Thyroid gland (tissue), 4 donors: ENCODE measurements around the gene NDUFC1. TPM values are rescaled to one million over a fixed set of nuclear protein-coding genes. Genes with fewer than 3 reads are reported as not detected.
"Not testable (repeated sequence)": the region's sequence is repeated elsewhere in the genome, so short reads cannot be mapped to it uniquely, and the experiment has no call there.

ENCODE experiments used
- DNase-seq, 2 donors: peaks; one replicate each; pipeline ENCODE4 v3.0.0-alpha.2; 2019
- H3K27ac ChIP-seq, 3 donors: fragments of 200-600 bp; sonication (generic); 1 replicate in 2 of 3; 2 replicates in 1 of 3; pipeline ENCODE4 v1.5.1; 2016 to 2019; ENCODE audit warnings: mild to moderate bottlenecking in 1 of 3, moderate library complexity in 1 of 3
- H3K27me3 ChIP-seq: fragments of 200-600 bp; sonication (generic); one replicate; pipeline ENCODE4 v1.5.1; 2019
- H3K36me3 ChIP-seq, 2 donors: fragments of 200-600 bp; sonication (generic); one replicate each; pipeline ENCODE4 v1.5.1; 2016 to 2019
- H3K4me1 ChIP-seq, 2 donors: fragments of 200-600 bp; sonication (generic); one replicate each; pipeline ENCODE4 v1.5.1; 2017 to 2019
- H3K4me3 ChIP-seq, 3 donors: fragments of 200-600 bp; sonication (generic); replicated peaks in 1 of 3; 1 replicate in 2 of 3; 2 replicates in 1 of 3; pipeline ENCODE4 v1.5.1; 2016; ENCODE audit warnings: mild to moderate bottlenecking in 1 of 3
- H3K9me3 ChIP-seq: fragments of 200-600 bp; sonication (generic); one replicate; pipeline ENCODE4 v1.5.1; 2017
- CTCF ChIP-seq, 6 experiments: fragments of 200-600 bp in 3 of 6; fragments of 450-650 bp in 3 of 6; sonication (generic) in 3 of 6; IDR thresholded peaks; one replicate each; pipeline ENCODE4 v1.5.1; 2016 to 2019; ENCODE audit warnings: antibody characterized with exemption in 6 of 6, mild to moderate bottlenecking in 2 of 6, inconsistent platforms in 1 of 6, moderate library complexity in 1 of 6
- POLR2A ChIP-seq, 2 donors: fragments of 450-650 bp; IDR thresholded peaks; one replicate each; pipeline ENCODE4 v1.6.1; 2017; ENCODE audit warnings: antibody characterized with exemption in 2 of 2, mild to moderate bottlenecking in 2 of 2, moderate library complexity in 1 of 2
- WGBS, 2 donors: methylation state at CpG; one replicate each; pipeline ENCODE4 v1.1.5; 2017; 5-methylcytosine and 5-hydroxymethylcytosine counted together
- intact Hi-C: fragments of 100-400 bp; cut with DNase I; formaldehyde crosslinking; loops from one replicate; pipeline ENCODE4 v1.15.1; 2023
- total RNA-seq, 4 donors: library from RNA; depleted of rRNA; stranded (reverse); fragments of >200 nt; gene quantifications; one replicate each; pipeline ENCODE4 v1.2.3, GENCODE V29; 2016

NDUFC1 gene
- total RNA-seq, 4 donors from 2014 or later = 27.9 to 92.4 (median 53.2) TPM

- Histone ChIP-seq H3K27me3 (no peaks in the 10 kb centered on the region), H3K9me3 (no peaks in the 10 kb centered on the region), H3K4me3 (no peak overlapping the region), H3K27ac (no peak overlapping the region), H3K4me1 (peaks cover 3 to 7% of the 10 kb centered on the region in 2 donors), H3K36me3 (no peaks in the 10 kb centered on the region)
- peak; percentile 49 to 50 for DNase-seq
- TF ChIP-seq POLR2A (IDR thresholded peaks at IDR 0.05) (no peak), CTCF (IDR thresholded peaks at IDR 0.05) (no peak)
- WGBS, 2 donors = 24 to 28% methylated on average over 14 of the region's 14 CpGs
- intact Hi-C loops = no loop called here
Measured at GRCh38 chr4:139266583-139267257, 35.6 kb downstream of the NDUFC1 start.

DNA sequence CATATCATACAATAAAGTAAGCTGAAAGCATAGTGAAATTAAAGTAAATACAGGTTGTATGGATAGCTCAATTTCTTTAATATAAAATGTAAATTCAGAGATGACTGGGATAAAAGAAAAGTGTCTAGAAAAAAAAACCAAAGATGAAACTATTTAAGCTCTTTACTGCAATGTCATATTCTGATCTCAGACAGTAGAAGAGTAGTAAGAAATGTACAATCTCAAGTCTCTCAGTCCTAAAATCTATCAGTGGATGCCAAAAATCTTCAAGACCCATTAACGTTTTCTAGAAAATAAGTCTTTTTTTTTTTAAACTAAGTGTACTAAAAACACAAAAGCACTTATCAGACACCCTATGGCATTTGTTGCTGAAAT, 36.1 kb downstream of the NDUFC1 start:
- no peaks in the 10 kb centered on the region for H3K27me3 ChIP-seq
- TF ChIP-seq POLR2A (IDR thresholded peaks at IDR 0.05) (no peak), CTCF (IDR thresholded peaks at IDR 0.05) (no peak)
- WGBS, 2 donors = 19 to 26% methylated on average over 1 of the region's 1 CpG

DNA sequence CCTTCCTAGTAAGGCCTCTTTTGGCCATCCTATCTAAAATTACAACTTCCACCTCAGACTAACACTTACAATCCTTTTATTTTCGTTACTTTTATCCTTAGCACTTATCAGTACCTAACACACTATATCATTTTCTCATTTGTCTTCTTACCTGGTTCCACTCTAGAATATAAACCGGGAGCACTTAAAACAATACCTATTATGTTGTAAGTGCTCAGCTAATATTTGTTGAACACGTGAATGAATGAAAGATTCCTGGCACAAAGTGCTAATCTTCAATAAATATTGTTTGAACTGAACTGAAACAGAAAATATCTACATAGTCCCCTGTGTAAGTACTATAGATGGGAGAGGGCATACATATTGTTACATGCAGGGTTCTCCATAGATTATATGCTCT, 36.6 kb downstream of the NDUFC1 start:
- no peak overlapping the region for H3K27ac ChIP-seq
- no peak overlapping the region for H3K4me3 ChIP-seq
- H3K4me1 ChIP-seq = peaks cover 3 to 7% of the 10 kb centered on the region in 2 donors
- DNase-seq = no peak
- no peak for TF ChIP-seq CTCF (IDR thresholded peaks at IDR 0.05)
- no peak for TF ChIP-seq POLR2A (IDR thresholded peaks at IDR 0.05)
- H3K27me3 ChIP-seq = no peaks in the 10 kb centered on the region
- no peaks in the 10 kb centered on the region for H3K36me3 ChIP-seq
- 57 to 58% methylated on average over 3 of the region's 3 CpGs for WGBS, 2 donors
- intact Hi-C loops = no loop called here
- H3K9me3 ChIP-seq = no peaks in the 10 kb centered on the region

More for the DNA sequence above, 36.1 kb downstream of the NDUFC1 start:
- Histone ChIP-seq H3K27ac (no peak overlapping the region), H3K4me3 (no peak overlapping the region), H3K36me3 (no peaks in the 10 kb centered on the region), H3K4me1 (peaks cover 3 to 7% of the 10 kb centered on the region in 2 donors), H3K9me3 (no peaks in the 10 kb centered on the region)
- no peak for DNase-seq
- intact Hi-C loops = no loop called here

DNA sequence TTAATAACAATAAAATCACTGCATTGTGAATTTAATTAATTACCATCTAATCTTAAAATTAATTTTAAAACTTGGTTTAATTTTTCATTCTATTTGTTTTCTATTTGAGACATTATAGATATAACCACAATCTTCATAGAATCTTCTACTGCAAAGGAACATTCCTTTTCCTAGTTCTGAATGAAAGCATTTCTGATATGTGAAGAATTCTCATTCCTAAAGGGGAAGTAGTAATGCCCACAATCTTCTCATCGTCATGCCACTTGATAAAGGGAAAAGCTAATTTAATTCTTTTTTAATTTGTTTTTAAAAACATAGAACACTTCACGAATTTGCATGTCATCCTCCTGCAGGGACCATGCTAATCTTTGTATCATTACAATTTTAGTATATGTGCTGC, 45.9 kb downstream of the NDUFC1 start:
- Histone ChIP-seq H3K4me1 (no peaks in the 10 kb centered on the region), H3K36me3 (no peaks in the 10 kb centered on the region), H3K27me3 (no peaks in the 10 kb centered on the region), H3K4me3 (no peak overlapping the region), H3K27ac (no peak overlapping the region), H3K9me3 (no peaks in the 10 kb centered on the region)
- TF ChIP-seq POLR2A (IDR thresholded peaks at IDR 0.05) (no peak), CTCF (IDR thresholded peaks at IDR 0.05) (no peak)
- no peak for DNase-seq
- intact Hi-C loops = no loop called here
- 60 to 65% methylated on average over 2 of the region's 2 CpGs for WGBS, 2 donors

GRCh38 chr4:139255581-139255980, 46.7 kb downstream of the NDUFC1 start:
- DNase-seq, H3K4me1 ChIP-seq, H3K27me3 ChIP-seq, H3K36me3 ChIP-seq, H3K4me3 ChIP-seq, H3K27ac ChIP-seq, intact Hi-C loops, H3K9me3 ChIP-seq: not testable (repeated sequence)
- 89 to 92% methylated on average over 6 of the region's 6 CpGs for WGBS, 2 donors
